GM19372 (cell line): ENCODE measurements around the gene ANKRD33.

Source experiments
- ATAC-seq: cut with Tn5 transposase; IDR thresholded peaks from one replicate; pipeline ENCODE4 v1.9.1; 2021; ENCODE audit warnings: mild to moderate bottlenecking, low read depth, moderate library complexity; ENCODE audit not compliant: unreplicated experiment

ANKRD33 gene

GRCh38 chr12:51898506-51898905, 10.6 kb downstream of the ANKRD33 start:
- ATAC-seq: no peak

- ATAC-seq: no peak
Observed at GRCh38 chr12:51898937-51899336, 11.0 kb downstream of the ANKRD33 start.

GRCh38 chr12:51900323-51900889, 12.5 kb downstream of the ANKRD33 start:
- no peak for ATAC-seq

- ATAC-seq: no peak
Observed at GRCh38 chr12:51901121-51901817, 13.4 kb downstream of the ANKRD33 start.

GRCh38 chr12:51901881-51902280, 14.0 kb downstream of the ANKRD33 start:
- no peak for ATAC-seq

- no peak for ATAC-seq
Observed at GRCh38 chr12:51904951-51905470, 17.1 kb downstream of the ANKRD33 start.

- no peak for ATAC-seq
Observed at GRCh38 chr12:51905471-51906429, 17.8 kb downstream of the ANKRD33 start.

GRCh38 chr12:51906430-51907082, 18.7 kb downstream of the ANKRD33 start:
- ATAC-seq: no peak

GRCh38 chr12:51907083-51907855, 19.4 kb downstream of the ANKRD33 start, which contains the start of gene ACVRL1:
Gene ACVRL1, plus strand, starts transcription at chr12:51907504. Its CDS starts 4,971 bp downstream, at chr12:51912475.
- no peak for ATAC-seq

GRCh38 chr12:51907856-51908425, 20.0 kb downstream of the ANKRD33 start:
- no peak for ATAC-seq

- no peak for ATAC-seq
Observed at GRCh38 chr12:51908876-51909592, 21.1 kb downstream of the ANKRD33 start.

- no peak for ATAC-seq
Observed at GRCh38 chr12:51910168-51910567, 22.3 kb downstream of the ANKRD33 start.

- ATAC-seq: no peak
Observed at GRCh38 chr12:51910691-51911090, 22.8 kb downstream of the ANKRD33 start.

GRCh38 chr12:51911307-51911706, 23.4 kb downstream of the ANKRD33 start:
- no peak for ATAC-seq

GRCh38 chr12:51911788-51912711, 24.1 kb downstream of the ANKRD33 start:
- no peak for ATAC-seq

- no peak for ATAC-seq
Observed at GRCh38 chr12:51913071-51914033, 25.4 kb downstream of the ANKRD33 start.
